T-cell (primary cell): Measurements from ENCODE around the gene ARID4B. TPM values are rescaled to one million over a fixed set of nuclear protein-coding genes. Genes with fewer than 3 reads are reported as not detected.

Experiments
- ATAC-seq, 4 experiments: fragments of 200-7000 bp in 3 of 4; fragments of 150-1000 bp in 1 of 4; cut with Tn5 transposase; replicated peaks in 1 of 4; 1 replicate in 3 of 4; 2 replicates in 1 of 4; pipeline ENCODE4 v1.10.0; 2021; ENCODE audit warnings: moderate library complexity in 3 of 4, mild to moderate bottlenecking in 2 of 4, moderate number of reproducible peaks in 1 of 4
- CTCF ChIA-PET, 2 donors: fragments of 300-600 bp; sonication (Branson Sonifier 250); formaldehyde crosslinking; loops; one replicate each; lab custom pipeline; 2022; ENCODE audit warnings: antibody characterized with exemption in 2 of 2; lab: Charles Lee
- POLR2A ChIA-PET, 2 donors: fragments of 300-600 bp; sonication (Branson Sonifier 250); formaldehyde crosslinking; loops; one replicate each; lab custom pipeline; 2022; ENCODE audit warnings: antibody characterized with exemption in 2 of 2; lab: Charles Lee
- DNase-seq, 35 experiments: peaks; one replicate each; pipeline versions ENCODE4 v3.0.0 to v3.0.0-alpha.2; 2013 to 2023
- H3K27ac ChIP-seq: one replicate; pipeline ENCODE4 v1.5.1; 2013; ENCODE audit warnings: low read length
- H3K27me3 ChIP-seq, 2 experiments: replicated peaks in 1 of 2; 1 replicate in 1 of 2; 2 replicates in 1 of 2; pipeline versions ENCODE4 v1.6.1 to v1.7.0; 2013; ENCODE audit warnings: low read length in 1 of 2, mixed read lengths in 1 of 2; ENCODE audit not compliant: control insufficient read depth in 2 of 2, insufficient read depth in 2 of 2; ENCODE audit errors: extremely low read depth in 1 of 2
- H3K36me3 ChIP-seq, 2 donors: 1 replicate in 1 of 2; 2 replicates in 1 of 2; pipeline versions ENCODE4 v1.6.1 to v1.7.0; 2013; ENCODE audit warnings: low read length in 1 of 2; ENCODE audit not compliant: control insufficient read depth in 2 of 2, insufficient read depth in 1 of 2; ENCODE audit errors: extremely low read depth in 1 of 2
- H3K4me1 ChIP-seq, 2 experiments: 1 replicate in 1 of 2; 2 replicates in 1 of 2; pipeline versions ENCODE4 v1.6.1 to v1.7.0; 2013; ENCODE audit warnings: low read length in 2 of 2, mixed read lengths in 1 of 2; ENCODE audit not compliant: insufficient read depth in 2 of 2, control insufficient read depth in 1 of 2; ENCODE audit errors: extremely low read depth in 1 of 2
- H3K4me3 ChIP-seq, 2 donors: 1 replicate in 1 of 2; 2 replicates in 1 of 2; pipeline versions ENCODE4 v1.5.1 to v1.7.0; 2013; ENCODE audit warnings: mild to moderate bottlenecking in 2 of 2, low read length in 1 of 2, moderate library complexity in 1 of 2; ENCODE audit not compliant: control insufficient read depth in 1 of 2; ENCODE audit errors: extremely low read depth in 1 of 2
- H3K9me3 ChIP-seq: 2 replicates; pipeline ENCODE4 v1.7.0; 2013
- H3K27ac Mint-ChIP-seq, 2 donors: one replicate each; pipeline ENCODE4 v1.8.0; 2020 to 2021; ENCODE audit warnings: mild to moderate bottlenecking in 2 of 2, mixed read lengths in 2 of 2
- H3K27me3 Mint-ChIP-seq, 2 donors: one replicate each; pipeline ENCODE4 v1.8.0; 2021 to 2022; ENCODE audit warnings: mixed read lengths in 2 of 2
- H3K36me3 Mint-ChIP-seq: one replicate; pipeline ENCODE4 v1.8.0; 2021; ENCODE audit warnings: mixed read lengths
- H3K4me1 Mint-ChIP-seq, 3 donors: one replicate each; pipeline ENCODE4 v1.8.0; 2020 to 2022; ENCODE audit warnings: mixed read lengths in 3 of 3, mild to moderate bottlenecking in 1 of 3
- H3K4me3 Mint-ChIP-seq, 3 donors: one replicate each; pipeline ENCODE4 v1.8.0; 2020 to 2022; ENCODE audit warnings: mild to moderate bottlenecking in 3 of 3, mixed read lengths in 3 of 3, moderate library complexity in 3 of 3
- H3K9me3 Mint-ChIP-seq, 3 donors: one replicate each; pipeline ENCODE4 v1.8.0; 2020 to 2022; ENCODE audit warnings: mixed read lengths in 3 of 3
- WGBS: methylation state at CpG from one replicate; pipeline ENCODE4 v1.1.5; 2013; ENCODE audit warnings: missing lambda C conversion rate; ENCODE audit not compliant: insufficient coverage; 5-methylcytosine and 5-hydroxymethylcytosine counted together
- total RNA-seq, 35 experiments: library from RNA in 6 of 35; stranded (reverse) in 6 of 35; fragments of 120-200 nt in 1 of 35; gene quantifications; one replicate each; pipeline versions ENCODE4 v1.2.1 to v1.2.4 and lab custom pipeline; 2013 to 2026

Gene ARID4B
- total RNA-seq, 5 donors from 2014 or later (not counting 1 experiment from before 2014, with no cell fraction given), result 70.4 to 151 (median 79.1) TPM

- Mint-ChIP-seq H3K27ac (peak overlapping the region; percentile 96 to 97), H3K9me3 (no peaks in the 10 kb centered on the region), H3K4me3 (peak overlapping the region in 2 of 3 donors; percentile 99 to 100), H3K36me3 (peaks cover 15% of the 10 kb centered on the region), H3K27me3 (no peaks in the 10 kb centered on the region), H3K4me1 (peaks cover 49 to 53% (median 52%) of the 10 kb centered on the region in 3 donors)
- H3K4me1 ChIP-seq, result peaks cover 29 to 39% of the 10 kb centered on the region in 2 experiments
- 14% methylated on average over 1 of the region's 2 CpGs for WGBS
- H3K36me3 ChIP-seq, result peaks cover 0 to 10% of the 10 kb centered on the region in 2 donors
- ChIA-PET CTCF (interaction anchor here in 1 of 2 donors (1.4 to 2.0 kb wide), 2 partner anchors 73 to 90 kb away, joined by 5 to 9 read pairs; no protein-coding TSS in a partner anchor), POLR2A (interaction anchor here (0.7 to 1.8 kb wide), 4 partner anchors 19 to 746 kb away, joined by 3 to 5 read pairs (median 4); no protein-coding TSS in a partner anchor)
- peak overlapping the region; percentile 96 for H3K27ac ChIP-seq
- no peak for DNase-seq
- peak overlapping the region in 1 of 2 donors; percentile 81 for H3K4me3 ChIP-seq
- no peaks in the 10 kb centered on the region for H3K9me3 ChIP-seq
- ATAC-seq, result no peak
- no peaks in the 10 kb centered on the region for H3K27me3 ChIP-seq
Observed at GRCh38 chr1:235325854-235326253, 2.1 kb downstream of the ARID4B start.

- ATAC-seq (no peak), DNase-seq (no peak)
- no peaks in the 10 kb centered on the region for H3K9me3 ChIP-seq
- peak overlapping the region; percentile 26 for H3K27ac ChIP-seq
- H3K36me3 ChIP-seq, result peaks cover 0 to 10% of the 10 kb centered on the region in 2 donors
- no peaks in the 10 kb centered on the region for H3K9me3 Mint-ChIP-seq
- peaks cover 56 to 60% (median 59%) of the 10 kb centered on the region in 3 donors for H3K4me1 Mint-ChIP-seq
- no peaks in the 10 kb centered on the region for H3K27me3 Mint-ChIP-seq
- 0% methylated on average over 1 of the region's 3 CpGs for WGBS
- no peaks in the 10 kb centered on the region for H3K27me3 ChIP-seq
- H3K4me3 ChIP-seq, result peak overlapping the region; percentile 47 to 81
- CTCF ChIA-PET, result interaction anchor here (0.6 to 2.1 kb wide), 6 partner anchors 12 to 187 kb away, joined by 3 to 9 read pairs (median 4); no protein-coding TSS in a partner anchor
- H3K36me3 Mint-ChIP-seq, result peaks cover 22% of the 10 kb centered on the region
- H3K4me3 Mint-ChIP-seq, result peak overlapping the region in 2 of 3 donors; percentile 99 to 100
- H3K27ac Mint-ChIP-seq, result peak overlapping the region; percentile 96 to 97
- POLR2A ChIA-PET, result interaction anchor here (0.6 to 2.1 kb wide), 8 partner anchors 18 to 166 kb away, joined by 3 to 7 read pairs (median 4); no protein-coding TSS in a partner anchor
- H3K4me1 ChIP-seq, result peaks cover 22 to 37% of the 10 kb centered on the region in 2 experiments
Observed at GRCh38 chr1:235325139-235325538, 2.8 kb downstream of the ARID4B start.

DNA sequence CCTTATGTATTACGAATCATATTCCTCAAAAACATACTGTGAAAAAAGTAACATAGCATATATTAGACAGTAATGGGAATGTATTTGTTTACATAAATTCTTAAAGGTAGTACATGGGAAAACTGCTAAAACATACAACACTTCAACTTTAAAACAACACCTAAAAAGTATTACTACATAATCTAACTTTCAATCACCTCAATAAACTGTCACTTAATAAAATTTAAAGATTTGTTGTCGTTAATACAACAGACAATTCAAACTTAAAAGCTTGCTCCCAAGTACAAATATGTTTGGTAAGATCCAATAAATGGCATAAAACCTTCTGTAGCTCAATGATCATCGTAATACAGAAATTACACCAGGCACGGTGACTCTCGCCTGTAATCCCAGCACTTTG, 3.7 kb downstream of the ARID4B start:
- no peaks in the 10 kb centered on the region for H3K9me3 ChIP-seq
- H3K9me3 Mint-ChIP-seq, result no peaks in the 10 kb centered on the region
- peaks cover 23% of the 10 kb centered on the region for H3K36me3 Mint-ChIP-seq
- ATAC-seq (no peak), DNase-seq (no peak)
- H3K27ac ChIP-seq, result peak overlapping the region; percentile 26
- H3K4me3 Mint-ChIP-seq, result peak overlapping the region in 2 of 3 donors; percentile 64 to 99
- H3K27me3 ChIP-seq, result no peaks in the 10 kb centered on the region
- H3K27me3 Mint-ChIP-seq, result no peaks in the 10 kb centered on the region
- peak overlapping the region; percentile 62 to 82 for H3K27ac Mint-ChIP-seq
- peaks cover 21 to 34% of the 10 kb centered on the region in 2 experiments for H3K4me1 ChIP-seq
- H3K4me1 Mint-ChIP-seq, result peaks cover 60 to 66% (median 62%) of the 10 kb centered on the region in 3 donors
- 58% methylated on average over 2 of the region's 5 CpGs for WGBS
- CTCF ChIA-PET, result interaction anchor here (0.9 to 2.1 kb wide), 5 partner anchors 11 to 118 kb away, joined by 3 to 9 read pairs (median 3); no protein-coding TSS in a partner anchor
- POLR2A ChIA-PET, result interaction anchor here (0.5 to 2.1 kb wide), 12 partner anchors 10 to 198 kb away, joined by 3 to 10 read pairs (median 4); no protein-coding TSS in a partner anchor
- H3K36me3 ChIP-seq, result peaks cover 0 to 13% of the 10 kb centered on the region in 2 donors
- H3K4me3 ChIP-seq, result peak overlapping the region in 1 of 2 donors; percentile 4

DNA sequence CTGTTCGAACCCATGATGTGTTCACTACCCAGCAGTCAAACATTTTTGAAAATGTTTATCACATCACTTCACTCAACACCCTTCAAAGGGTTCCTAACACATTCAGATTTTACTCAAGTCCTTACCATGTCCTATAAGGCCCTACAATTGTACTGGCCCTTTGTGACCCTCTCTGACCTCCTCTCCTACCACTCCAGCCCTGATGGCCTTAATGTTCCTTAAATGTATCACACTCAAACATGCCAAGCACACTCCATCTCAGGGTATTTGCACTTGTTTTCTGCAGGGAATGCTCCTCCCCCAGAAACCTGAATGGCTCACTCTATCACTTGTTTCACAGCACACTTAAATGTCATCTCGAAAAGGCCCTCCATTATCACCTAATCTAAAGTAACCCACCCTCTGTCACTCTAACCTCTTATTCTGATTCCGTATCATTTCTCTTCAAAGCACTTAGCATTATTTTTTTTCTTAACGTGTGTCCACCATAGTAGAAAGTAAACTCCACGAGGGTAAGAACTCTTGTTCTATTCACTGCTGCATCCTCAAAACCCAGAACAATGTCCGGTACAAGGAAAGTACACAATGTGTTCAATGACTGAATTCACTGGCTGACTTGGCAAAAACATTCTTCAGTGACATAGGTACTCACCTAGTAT, 7.3 kb downstream of the ARID4B start:
- Histone ChIP-seq H3K4me3 (no peak overlapping the region), H3K9me3 (no peaks in the 10 kb centered on the region), H3K27ac (no peak overlapping the region), H3K36me3 (peaks cover 0 to 24% of the 10 kb centered on the region in 2 donors), H3K27me3 (no peaks in the 10 kb centered on the region), H3K4me1 (peaks cover 24 to 44% of the 10 kb centered on the region in 2 experiments)
- ATAC-seq (no peak), DNase-seq (no peak)
- Mint-ChIP-seq H3K4me3 (peak overlapping the region; percentile 15 to 50 (median 21)), H3K9me3 (no peaks in the 10 kb centered on the region), H3K4me1 (peaks cover 77 to 82% (median 78%) of the 10 kb centered on the region in 3 donors), H3K27ac (peak overlapping the region; percentile 7 to 60), H3K36me3 (peaks cover 31% of the 10 kb centered on the region), H3K27me3 (no peaks in the 10 kb centered on the region)
- ChIA-PET CTCF (no interaction called here), POLR2A (interaction anchor here in 1 of 2 donors (0.7 kb wide), 1 partner anchor 812 kb away, joined by 4 read pairs; no protein-coding TSS in a partner anchor)
- WGBS, result 75% methylated on average over 5 of the region's 6 CpGs

DNA sequence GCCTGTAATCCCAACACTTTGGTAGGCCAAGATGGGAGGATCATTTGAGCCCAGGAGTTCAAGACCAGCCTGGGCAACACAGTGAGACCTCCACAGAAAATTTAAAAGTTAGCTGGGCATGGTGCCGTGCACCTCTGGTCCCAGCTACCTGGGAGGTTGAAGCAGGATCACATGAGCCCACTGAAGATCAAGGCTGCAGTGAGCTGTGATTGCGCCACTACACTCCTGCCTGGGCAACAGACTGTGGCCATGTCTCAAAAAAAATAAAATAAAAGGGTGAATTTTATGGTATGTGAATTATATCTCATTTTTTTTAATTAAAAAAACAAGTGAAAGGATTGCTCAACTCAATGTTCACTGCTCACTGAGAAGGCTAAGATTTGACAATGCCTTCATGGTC, 8.7 kb downstream of the ARID4B start:
- Histone ChIP-seq H3K4me1 (peaks cover 19 to 46% of the 10 kb centered on the region in 2 experiments), H3K27ac (no peak overlapping the region), H3K9me3 (no peaks in the 10 kb centered on the region), H3K36me3 (peaks cover 0 to 24% of the 10 kb centered on the region in 2 donors), H3K4me3 (no peak overlapping the region), H3K27me3 (no peaks in the 10 kb centered on the region)
- CTCF ChIA-PET, result interaction anchor here in 1 of 2 donors (0.6 kb wide), 1 partner anchor 166 kb away, joined by 3 read pairs; no protein-coding TSS in a partner anchor
- no peaks in the 10 kb centered on the region for H3K27me3 Mint-ChIP-seq
- H3K4me3 Mint-ChIP-seq, result peak overlapping the region in 1 of 3 donors; percentile 16
- ATAC-seq, result peak in 1 of 4 experiments; percentile 9
- peaks cover 31% of the 10 kb centered on the region for H3K36me3 Mint-ChIP-seq
- POLR2A ChIA-PET, result interaction anchor here (0.7 to 1.8 kb wide), 4 partner anchors 8 to 14 kb away, joined by 3 to 5 read pairs (median 4); partner anchors contain the start of genes ARID4B (in 1 of the 2) and GGPS1 (in 1 of the 2)
- no peak for DNase-seq
- WGBS, result 100% methylated on average over 1 of the region's 2 CpGs
- no peaks in the 10 kb centered on the region for H3K9me3 Mint-ChIP-seq
- H3K27ac Mint-ChIP-seq, result peak overlapping the region in 1 of 2 donors; percentile 15
- H3K4me1 Mint-ChIP-seq, result peaks cover 77 to 80% (median 78%) of the 10 kb centered on the region in 3 donors

DNA sequence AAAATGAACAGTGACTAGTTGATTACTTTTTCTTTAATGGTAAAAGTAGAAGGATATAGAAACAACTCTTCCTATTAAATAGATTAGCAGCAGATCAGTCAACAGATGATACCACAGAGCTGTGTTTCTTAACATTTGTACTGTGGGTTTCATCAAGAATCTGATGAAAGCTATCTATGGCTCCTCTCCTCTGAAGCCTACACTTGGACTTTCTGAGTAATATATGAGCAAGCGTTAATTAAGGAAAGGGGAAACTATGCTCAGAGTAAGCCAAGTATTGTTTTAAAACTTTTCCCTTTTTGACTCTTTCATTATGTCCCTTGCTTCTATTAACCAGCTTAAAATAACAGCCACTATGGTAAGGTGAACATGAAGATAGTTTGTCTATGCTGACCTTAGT, 10.8 kb downstream of the ARID4B start:
- Mint-ChIP-seq H3K4me3 (peak overlapping the region in 2 of 3 donors; percentile 22 to 53), H3K36me3 (peaks cover 26% of the 10 kb centered on the region), H3K27ac (peak overlapping the region; percentile 62 to 67), H3K4me1 (peaks cover 82 to 85% (median 83%) of the 10 kb centered on the region in 3 donors), H3K27me3 (no peaks in the 10 kb centered on the region), H3K9me3 (no peaks in the 10 kb centered on the region)
- no peak overlapping the region for H3K4me3 ChIP-seq
- no peaks in the 10 kb centered on the region for H3K9me3 ChIP-seq
- no peak for ATAC-seq
- no peak for DNase-seq
- H3K27me3 ChIP-seq, result no peaks in the 10 kb centered on the region
- no CpG with 5 or more reads among the region's 1 CpG for WGBS
- no peak overlapping the region for H3K27ac ChIP-seq
- CTCF ChIA-PET, result interaction anchor here in 1 of 2 donors (0.6 to 0.9 kb wide), 2 partner anchors 64 to 212 kb away, joined by 3 read pairs; no protein-coding TSS in a partner anchor
- H3K4me1 ChIP-seq, result peaks cover 28 to 42% of the 10 kb centered on the region in 2 experiments
- H3K36me3 ChIP-seq, result peaks cover 0 to 17% of the 10 kb centered on the region in 2 donors
- POLR2A ChIA-PET, result interaction anchor here (0.5 to 1.1 kb wide), 5 partner anchors 9 to 115 kb away, joined by 3 to 4 read pairs (median 4); no protein-coding TSS in a partner anchor
